ENCODE results near the gene KDM4C.

DNA sequence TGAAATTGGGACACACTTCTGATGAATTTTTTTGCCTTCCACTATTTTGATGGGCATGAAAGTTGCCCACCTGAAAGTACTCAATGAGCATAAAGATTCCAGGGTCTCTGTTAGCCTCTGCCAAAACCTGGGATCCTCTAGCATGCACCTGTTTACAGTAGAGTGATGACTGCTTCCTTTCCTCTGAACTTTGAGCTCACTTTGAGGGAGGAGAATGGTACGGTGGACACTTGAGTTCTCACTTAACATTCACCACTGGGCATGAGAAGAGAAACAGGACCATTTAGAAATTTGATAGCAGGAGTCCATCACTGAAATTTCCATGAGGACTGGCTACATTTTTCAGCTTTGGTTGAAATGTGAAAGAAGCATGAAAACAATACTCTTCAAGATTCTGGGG is 374.8 kb downstream of the KDM4C start:
- TF ChIP-seq EP300 (IDR thresholded peaks at IDR 0.05; ENCODE audit: low read depth in 2 of 2, low read length in 2 of 2) = no peak
- TF ChIP-seq EP300 (CRISPR knock-in tag; IDR thresholded peaks at IDR 0.05; ENCODE audit: borderline replicate concordance) = no peak
- no peak for TF ChIP-seq NCOA2 (CRISPR knock-in tag; IDR thresholded peaks at IDR 0.05)
- TF ChIP-seq, protein P1, sequence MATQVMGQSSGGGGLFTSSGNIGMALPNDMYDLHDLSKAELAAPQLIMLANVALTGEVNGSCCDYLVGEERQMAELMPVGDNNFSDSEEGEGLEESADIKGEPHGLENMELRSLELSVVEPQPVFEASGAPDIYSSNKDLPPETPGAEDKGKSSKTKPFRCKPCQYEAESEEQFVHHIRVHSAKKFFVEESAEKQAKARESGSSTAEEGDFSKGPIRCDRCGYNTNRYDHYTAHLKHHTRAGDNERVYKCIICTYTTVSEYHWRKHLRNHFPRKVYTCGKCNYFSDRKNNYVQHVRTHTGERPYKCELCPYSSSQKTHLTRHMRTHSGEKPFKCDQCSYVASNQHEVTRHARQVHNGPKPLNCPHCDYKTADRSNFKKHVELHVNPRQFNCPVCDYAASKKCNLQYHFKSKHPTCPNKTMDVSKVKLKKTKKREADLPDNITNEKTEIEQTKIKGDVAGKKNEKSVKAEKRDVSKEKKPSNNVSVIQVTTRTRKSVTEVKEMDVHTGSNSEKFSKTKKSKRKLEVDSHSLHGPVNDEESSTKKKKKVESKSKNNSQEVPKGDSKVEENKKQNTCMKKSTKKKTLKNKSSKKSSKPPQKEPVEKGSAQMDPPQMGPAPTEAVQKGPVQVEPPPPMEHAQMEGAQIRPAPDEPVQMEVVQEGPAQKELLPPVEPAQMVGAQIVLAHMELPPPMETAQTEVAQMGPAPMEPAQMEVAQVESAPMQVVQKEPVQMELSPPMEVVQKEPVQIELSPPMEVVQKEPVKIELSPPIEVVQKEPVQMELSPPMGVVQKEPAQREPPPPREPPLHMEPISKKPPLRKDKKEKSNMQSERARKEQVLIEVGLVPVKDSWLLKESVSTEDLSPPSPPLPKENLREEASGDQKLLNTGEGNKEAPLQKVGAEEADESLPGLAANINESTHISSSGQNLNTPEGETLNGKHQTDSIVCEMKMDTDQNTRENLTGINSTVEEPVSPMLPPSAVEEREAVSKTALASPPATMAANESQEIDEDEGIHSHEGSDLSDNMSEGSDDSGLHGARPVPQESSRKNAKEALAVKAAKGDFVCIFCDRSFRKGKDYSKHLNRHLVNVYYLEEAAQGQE (IDR thresholded peaks at IDR 0.05; ENCODE audit: borderline replicate concordance in 1 of 2, low read depth in 1 of 2, low read length in 2 of 2) = no peak
- TF ChIP-seq POLR2AphosphoS5 (IDR thresholded peaks at IDR 0.05; ENCODE audit: low read depth, low read length) = no peak
- TF ChIP-seq, protein P2, sequence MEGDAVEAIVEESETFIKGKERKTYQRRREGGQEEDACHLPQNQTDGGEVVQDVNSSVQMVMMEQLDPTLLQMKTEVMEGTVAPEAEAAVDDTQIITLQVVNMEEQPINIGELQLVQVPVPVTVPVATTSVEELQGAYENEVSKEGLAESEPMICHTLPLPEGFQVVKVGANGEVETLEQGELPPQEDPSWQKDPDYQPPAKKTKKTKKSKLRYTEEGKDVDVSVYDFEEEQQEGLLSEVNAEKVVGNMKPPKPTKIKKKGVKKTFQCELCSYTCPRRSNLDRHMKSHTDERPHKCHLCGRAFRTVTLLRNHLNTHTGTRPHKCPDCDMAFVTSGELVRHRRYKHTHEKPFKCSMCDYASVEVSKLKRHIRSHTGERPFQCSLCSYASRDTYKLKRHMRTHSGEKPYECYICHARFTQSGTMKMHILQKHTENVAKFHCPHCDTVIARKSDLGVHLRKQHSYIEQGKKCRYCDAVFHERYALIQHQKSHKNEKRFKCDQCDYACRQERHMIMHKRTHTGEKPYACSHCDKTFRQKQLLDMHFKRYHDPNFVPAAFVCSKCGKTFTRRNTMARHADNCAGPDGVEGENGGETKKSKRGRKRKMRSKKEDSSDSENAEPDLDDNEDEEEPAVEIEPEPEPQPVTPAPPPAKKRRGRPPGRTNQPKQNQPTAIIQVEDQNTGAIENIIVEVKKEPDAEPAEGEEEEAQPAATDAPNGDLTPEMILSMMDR (CRISPR knock-in tag; IDR thresholded peaks at IDR 0.05) = no peak
- no peak for TF ChIP-seq MZF1 (CRISPR knock-in tag; IDR thresholded peaks at IDR 0.05; ENCODE audit: borderline replicate concordance)
- TF ChIP-seq RAD21 (CRISPR knock-in tag; IDR thresholded peaks at IDR 0.05) = no peak
- no peak for TF ChIP-seq CHD2 (IDR thresholded peaks at IDR 0.05; ENCODE audit: low read depth, low read length)
- TF ChIP-seq FOXM1 (CRISPR knock-in tag; IDR thresholded peaks at IDR 0.05) = no peak
- no peak for TF ChIP-seq CBX5 (CRISPR knock-in tag; IDR thresholded peaks at IDR 0.05; ENCODE audit: borderline replicate concordance)
- TF ChIP-seq, protein P3, sequence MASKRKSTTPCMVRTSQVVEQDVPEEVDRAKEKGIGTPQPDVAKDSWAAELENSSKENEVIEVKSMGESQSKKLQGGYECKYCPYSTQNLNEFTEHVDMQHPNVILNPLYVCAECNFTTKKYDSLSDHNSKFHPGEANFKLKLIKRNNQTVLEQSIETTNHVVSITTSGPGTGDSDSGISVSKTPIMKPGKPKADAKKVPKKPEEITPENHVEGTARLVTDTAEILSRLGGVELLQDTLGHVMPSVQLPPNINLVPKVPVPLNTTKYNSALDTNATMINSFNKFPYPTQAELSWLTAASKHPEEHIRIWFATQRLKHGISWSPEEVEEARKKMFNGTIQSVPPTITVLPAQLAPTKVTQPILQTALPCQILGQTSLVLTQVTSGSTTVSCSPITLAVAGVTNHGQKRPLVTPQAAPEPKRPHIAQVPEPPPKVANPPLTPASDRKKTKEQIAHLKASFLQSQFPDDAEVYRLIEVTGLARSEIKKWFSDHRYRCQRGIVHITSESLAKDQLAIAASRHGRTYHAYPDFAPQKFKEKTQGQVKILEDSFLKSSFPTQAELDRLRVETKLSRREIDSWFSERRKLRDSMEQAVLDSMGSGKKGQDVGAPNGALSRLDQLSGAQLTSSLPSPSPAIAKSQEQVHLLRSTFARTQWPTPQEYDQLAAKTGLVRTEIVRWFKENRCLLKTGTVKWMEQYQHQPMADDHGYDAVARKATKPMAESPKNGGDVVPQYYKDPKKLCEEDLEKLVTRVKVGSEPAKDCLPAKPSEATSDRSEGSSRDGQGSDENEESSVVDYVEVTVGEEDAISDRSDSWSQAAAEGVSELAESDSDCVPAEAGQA (IDR thresholded peaks at IDR 0.05; ENCODE audit: low read depth) = no peak
- TF ChIP-seq, protein P3 (CRISPR knock-in tag; IDR thresholded peaks at IDR 0.05; ENCODE audit: borderline replicate concordance) = no peak
